Colon (tissue), 2 donors: ENCODE results near the gene RHOH.

ENCODE experiments used
- FAIRE-seq: peaks from 2 replicates; lab custom pipeline; 2012; peaks lifted over from hg19 to GRCh38; lab: Jason Lieb, UNC
- donor health status: control.
- donor health status: control.

Gene RHOH

DNA sequence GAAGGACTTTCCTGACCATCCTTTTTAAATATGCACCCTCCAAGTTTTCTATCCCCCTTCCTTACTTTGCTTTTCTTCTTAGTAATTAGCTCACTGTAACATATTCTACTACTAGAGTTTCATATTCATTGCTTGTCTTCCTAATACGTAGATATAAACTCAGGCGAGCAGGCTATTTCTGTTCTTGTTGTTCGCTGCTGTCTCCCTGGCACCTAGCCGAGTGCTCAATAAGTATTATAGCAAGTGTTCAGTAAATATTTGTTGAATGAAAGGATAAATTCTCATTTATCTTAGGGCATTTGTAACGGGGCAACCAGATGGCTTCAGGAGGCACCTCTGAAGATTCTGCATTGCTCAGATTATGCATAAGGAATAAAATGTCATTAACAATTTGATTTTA, 6.8 kb upstream of the RHOH start:
- FAIRE-seq = no peak

DNA sequence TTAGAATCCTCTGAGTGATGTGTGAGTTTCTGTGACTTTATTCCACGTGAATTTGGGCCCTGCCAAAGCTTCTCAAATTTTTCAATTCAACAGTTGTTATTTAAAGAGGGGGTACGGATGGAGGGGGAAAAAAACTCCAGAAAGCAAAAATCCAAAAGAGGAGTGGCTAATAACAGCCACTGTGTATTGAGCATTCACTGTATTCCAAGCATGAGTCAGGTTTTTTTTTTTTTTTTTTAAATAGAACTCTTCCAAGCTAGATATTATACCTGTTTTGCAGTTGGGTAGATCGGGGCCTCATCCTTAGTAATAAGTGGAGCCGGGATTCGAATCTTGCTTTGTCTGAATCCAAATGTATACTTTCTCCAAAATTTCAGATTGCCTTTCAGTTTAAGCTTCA, 6.4 kb upstream of the RHOH start:
- FAIRE-seq = no peak

DNA sequence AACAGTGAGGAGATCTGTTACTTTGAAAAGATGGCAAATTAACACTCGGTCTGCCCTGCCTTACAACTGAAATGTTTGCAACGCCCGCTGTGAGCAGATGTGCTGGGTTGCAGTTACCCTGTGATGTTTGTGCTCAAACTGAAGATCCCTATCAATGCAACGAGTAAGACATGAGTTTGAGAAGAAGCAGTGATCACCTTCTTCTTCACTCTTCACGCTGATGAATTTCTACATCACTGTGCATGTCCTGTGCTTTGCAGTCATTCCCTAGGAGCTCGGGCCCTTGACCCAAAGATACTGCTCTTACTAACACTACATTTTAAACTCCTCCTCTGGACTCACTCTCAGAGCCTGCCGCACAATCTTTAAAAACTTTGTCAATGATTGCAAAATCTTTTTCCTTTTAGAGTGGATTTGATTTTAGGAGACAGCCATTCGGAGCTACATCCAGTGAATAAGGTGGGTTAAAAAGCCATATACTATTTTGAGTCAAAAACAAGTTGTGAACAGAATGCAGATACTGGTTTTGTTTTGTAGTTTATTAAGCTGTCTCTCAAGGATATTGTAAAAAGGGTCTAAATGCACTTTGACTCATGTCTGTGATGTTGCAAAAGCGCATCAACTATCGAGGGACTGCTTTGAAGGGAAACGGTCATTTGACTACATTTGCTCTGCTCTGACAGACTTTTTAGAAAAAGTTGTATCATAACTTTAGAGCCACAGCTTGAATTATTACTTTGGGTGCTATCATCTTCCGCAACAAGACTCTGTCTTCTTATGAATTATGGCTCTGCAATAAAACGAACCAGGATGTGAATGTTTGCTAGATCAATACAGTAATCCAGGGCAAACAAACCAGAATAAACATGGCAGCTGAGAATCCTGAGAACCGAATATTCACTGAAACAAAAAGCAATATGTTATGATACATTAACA, 5.7 kb upstream of the RHOH start:
- no peak for FAIRE-seq

- no peak for FAIRE-seq
Measured at GRCh38 chr4:40192114-40193015, 4.5 kb upstream of the RHOH start.

DNA sequence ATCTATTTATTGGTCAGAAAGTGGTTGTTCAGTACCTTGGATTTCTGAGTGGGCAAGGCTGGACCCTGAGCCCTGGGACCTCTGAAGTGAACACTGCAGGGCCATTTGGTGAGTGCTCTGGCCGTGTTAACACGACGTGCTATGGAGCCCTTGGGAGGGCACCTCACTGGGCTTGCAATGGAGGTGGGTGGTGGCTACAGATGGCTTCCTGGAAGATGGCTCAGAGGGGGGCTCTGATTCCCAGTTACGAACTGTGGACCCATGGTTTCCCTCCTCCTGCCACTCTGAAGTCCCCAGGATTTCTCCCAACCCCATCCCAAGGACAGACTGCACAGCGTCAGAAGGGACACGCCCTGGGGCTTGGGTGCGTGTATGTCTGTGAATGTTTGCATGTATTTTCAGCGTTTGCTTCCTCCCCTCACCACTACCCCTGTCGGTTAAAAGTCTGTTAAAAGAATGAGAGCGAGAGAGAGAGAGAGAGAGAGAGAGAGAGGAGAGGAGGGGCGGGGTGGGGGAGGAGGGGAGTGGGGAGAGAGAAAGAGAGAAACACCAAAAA, 3.7 kb upstream of the RHOH start:
- no peak for FAIRE-seq

DNA sequence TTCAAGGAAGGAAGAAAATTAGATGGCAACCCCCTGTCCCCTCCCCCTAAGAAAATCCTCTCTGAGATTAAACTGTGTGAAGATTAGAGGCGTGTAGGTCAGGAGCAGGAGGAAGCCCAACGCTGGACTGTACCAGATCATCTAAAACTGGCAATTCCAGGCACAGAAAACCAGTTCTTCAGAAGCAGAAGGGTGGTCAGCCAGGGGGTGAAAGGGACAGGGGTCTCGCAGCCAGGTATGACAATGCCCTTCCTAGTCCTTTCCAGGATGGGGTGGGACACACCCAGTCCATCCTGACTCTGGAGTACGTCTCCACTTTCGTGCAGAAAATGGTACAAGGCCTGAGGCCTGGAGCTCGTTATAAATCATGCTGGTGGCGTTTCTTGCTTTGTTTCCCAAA, 3.3 kb upstream of the RHOH start:
- no peak for FAIRE-seq

- FAIRE-seq = no peak
Measured at GRCh38 chr4:40194602-40195161, 2.1 kb upstream of the RHOH start.

DNA sequence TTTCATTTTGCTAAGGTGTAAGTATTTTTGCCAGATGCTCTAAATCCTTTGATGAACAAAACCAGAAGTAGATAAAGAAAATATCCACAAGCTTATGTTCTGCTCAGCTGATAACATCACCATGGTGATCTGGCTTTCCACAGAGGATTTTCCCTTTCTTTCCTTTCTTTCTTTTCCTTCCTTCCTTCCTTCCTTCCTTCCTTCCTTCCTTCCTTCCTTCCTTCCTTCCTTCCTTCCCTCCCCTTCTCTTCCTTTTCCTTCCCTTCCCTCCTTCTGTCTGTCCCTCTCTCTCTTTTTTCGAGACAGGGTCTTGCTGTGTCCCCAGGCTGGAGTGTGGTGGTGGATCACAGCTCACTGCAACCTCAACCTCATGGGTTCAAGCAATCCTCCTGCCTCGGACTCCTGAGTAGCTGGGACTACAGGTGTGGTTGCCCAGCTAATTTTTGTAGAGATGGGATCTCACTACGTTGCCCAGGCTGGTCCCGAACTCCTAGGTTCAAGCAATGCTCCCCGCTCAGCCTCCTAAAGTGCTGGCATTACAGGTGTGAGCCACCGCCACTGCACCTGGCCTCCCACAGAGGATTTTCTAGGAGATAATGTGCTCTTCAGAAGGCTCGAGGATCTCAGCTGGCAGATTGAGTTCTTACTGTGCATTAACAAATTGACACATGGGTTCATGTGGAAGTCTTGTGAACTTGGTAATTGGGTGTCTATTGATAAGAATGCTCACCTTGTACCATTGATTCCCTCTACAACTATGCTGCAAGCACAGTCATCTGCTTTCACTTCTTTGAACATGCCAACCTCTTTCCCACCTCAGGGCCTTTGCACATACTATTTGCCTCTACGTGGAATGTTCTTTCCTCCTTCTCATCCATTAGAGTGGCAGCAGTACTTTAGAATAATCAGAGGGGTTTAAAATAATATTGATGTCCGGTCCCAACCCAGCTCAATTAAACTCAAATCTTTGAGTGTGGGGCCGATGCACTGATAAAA, 1.4 kb upstream of the RHOH start:
- FAIRE-seq = no peak

- no peak for FAIRE-seq
Measured at GRCh38 chr4:40196272-40196671, 559 bp upstream of the RHOH start.

- FAIRE-seq = no peak
Measured at GRCh38 chr4:40197879-40198689, 1.3 kb downstream of the RHOH start.

DNA sequence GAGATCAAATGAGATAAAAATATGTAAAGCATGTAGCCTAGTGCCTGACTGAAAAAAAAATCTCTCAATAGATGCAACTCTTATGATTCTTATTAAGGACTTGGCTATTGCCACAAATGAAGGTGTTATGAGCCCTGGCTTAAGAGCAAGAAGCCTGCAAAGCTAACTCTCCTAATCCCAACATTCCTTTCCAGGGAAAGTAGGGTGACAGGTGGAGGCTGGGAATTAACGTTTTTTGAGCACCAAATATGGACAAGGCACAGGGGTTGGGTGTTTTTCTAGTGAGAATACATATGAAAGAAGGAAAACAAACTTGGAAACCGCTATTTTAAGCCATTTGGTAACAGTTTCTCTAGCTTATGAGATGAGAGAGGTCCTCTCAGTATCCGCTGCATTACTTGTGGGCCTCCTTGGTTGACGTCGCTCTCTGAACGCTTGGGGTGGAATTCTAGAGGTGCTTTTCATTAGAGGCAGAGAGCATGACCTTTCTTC, 2.4 kb downstream of the RHOH start:
- FAIRE-seq = no peak

DNA sequence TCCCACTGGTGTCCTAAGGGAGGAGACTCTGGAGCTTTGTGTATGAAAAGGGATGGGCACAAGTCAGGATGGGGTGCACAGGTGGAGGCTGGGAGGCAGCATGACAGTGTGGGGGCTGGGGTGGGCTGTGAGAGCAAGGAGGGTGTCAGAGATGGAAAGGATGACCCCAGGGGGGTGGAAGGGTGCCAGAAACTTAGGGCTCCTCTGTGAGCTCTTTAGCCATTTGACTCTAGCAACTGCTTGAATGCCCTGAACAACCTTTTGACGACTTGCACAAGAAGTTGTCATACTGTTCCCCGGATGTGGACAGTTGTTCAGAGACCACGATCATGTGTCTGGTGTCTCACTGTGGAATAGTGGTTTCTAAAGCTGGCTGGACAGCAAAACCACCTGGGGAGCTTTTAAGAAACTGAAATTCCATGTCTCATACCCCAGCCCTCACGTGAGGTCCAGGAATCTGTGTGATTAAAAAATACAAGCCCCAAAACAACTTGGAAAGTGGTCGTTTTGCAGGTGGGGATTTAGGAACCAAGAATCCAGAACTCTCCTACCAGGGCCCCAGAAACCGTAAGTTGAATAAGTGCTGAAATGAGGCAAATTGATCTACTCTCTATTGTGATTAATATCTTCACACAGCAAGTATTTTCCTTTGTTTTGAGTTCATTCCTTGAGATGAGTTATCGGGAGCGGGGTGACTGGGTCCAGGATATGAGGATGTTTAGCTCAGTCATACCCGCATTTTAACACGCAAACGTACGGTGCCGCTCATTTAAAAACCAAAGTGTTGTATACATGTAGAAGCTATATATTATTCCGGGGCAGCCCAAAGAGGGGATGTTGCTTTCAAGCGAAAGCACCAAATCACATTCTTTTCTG, 3.4 kb downstream of the RHOH start:
- no peak for FAIRE-seq

GRCh38 chr4:40200875-40201801, 4.3 kb downstream of the RHOH start:
- no peak for FAIRE-seq

DNA sequence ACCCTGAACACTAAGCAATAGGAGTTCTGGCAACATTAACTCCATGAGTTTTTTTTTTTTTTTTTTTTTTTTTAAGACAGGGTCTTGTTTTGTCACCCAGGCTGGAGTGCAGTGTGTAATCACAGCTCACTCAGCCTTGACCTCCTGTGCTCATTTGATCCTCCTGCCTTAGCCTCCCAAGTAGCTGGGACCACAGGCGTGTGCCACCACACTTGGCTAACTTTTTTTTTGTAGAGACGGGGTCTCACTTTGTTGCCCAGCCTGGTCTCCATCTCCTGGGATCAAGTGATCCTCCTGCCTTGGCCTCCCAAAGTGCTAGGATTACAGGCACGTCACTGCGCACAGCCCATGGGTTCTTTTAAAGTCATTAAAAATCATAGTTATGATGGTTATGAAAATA, 5.1 kb downstream of the RHOH start:
- no peak for FAIRE-seq

DNA sequence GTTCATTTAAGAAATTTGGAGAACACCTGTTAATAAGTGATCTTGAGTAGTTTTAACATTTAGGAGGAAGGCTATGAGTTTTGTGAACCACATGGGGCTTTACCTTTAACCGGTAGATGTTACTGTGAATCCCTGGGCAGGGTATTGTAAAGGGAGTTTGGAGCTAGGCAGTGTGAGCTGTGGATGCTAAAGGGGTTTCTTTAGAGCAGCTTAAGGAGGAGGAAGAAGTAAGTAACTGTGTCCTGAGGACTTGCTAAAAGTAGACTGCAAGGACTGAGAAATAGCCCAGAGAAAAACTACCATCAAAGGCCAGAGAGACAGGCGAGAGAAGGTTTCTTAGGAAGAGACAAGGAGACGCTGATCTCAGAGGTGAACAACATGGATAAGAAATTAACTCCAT, 5.6 kb downstream of the RHOH start:
- no peak for FAIRE-seq

DNA sequence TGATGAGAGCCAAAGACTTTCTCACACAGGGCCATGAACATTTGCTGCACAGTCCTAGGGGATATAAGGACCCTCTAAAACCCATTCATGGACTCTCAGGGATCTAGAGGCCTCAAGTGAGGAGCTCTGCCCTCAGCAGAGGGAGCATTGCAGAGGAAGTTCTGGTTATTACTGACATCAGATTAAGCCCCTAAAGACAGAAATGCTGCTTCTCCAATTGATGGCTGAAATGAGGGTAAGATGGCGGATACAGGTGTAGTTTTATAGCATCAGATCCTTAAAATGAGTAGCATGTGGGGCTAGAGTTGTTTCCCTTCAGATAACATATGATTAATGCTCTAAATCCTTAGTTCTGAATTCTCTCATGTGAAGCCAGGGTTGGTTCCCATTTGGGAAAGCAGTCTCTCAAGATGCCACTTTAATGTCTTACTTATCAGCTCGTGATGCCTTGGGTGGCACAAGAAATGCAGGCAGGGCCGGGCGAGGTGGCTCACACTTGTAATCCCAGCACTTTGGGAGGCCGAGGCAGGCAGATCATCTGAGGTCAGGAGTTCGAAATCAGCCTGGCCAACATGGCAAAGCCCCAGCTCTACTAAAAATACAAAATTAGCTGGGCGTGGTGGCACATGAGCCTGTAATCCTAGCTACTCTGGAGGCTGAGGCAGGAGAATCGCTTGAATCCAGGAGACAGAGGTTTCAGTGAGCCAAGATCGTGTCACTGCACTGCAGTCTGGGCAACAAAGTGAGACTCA, 7.9 kb downstream of the RHOH start:
- FAIRE-seq = no peak
